ENCODE measurements around the gene FAF1. TPM values are rescaled to one million over a fixed set of nuclear protein-coding genes. Genes with fewer than 3 reads are reported as not detected.

FAF1 gene
- polyA plus RNA-seq, 1 of the 3 experiments (the other 2 are of a cell fraction): 8.7 TPM

- DNase-seq: no peak
- Histone ChIP-seq H2AFZ (ENCODE audit: low read depth) (no peak overlapping the region), H3K27me3 (ENCODE audit: insufficient read depth) (no peaks in the 10 kb centered on the region), H3K4me3 (ENCODE audit: low read depth in 2 of 2, low read length in 1 of 2) (no peak overlapping the region), H3K79me2 (ENCODE audit: insufficient read depth) (peaks cover 25% of the 10 kb centered on the region; the same call in 1 of the 2 replicates), H3F3A (replicated peaks; ENCODE audit: insufficient read depth) (no peaks in the 10 kb centered on the region), H4K20me1 (ENCODE audit: insufficient read depth) (no peaks in the 10 kb centered on the region; the same call in 1 of the 2 replicates), H3K4me1 (ENCODE audit: control insufficient read depth in 1 of 2, insufficient read depth in 2 of 2, low read depth in 1 of 2, low read length in 1 of 2) (no peaks in the 10 kb centered on the region), H3K4me2 (no peak overlapping the region), H3K9me2 (no peaks in the 10 kb centered on the region), H3K27ac (ENCODE audit: low read depth in 2 of 2, low read length in 1 of 2) (no peak overlapping the region), H3K9me3 (peaks cover 8% of the 10 kb centered on the region; the same call in 1 of the 2 replicates), H3K9ac (no peak overlapping the region), H3K36me3 (replicated peaks in 1 of 2; ENCODE audit: control insufficient read depth in 1 of 2, insufficient read depth in 2 of 2, low read length in 1 of 2) (peaks cover 2 to 28% of the 10 kb centered on the region in 2 experiments)
- TF ChIP-seq REST (IDR thresholded peaks at IDR 0.05; ENCODE audit: low read depth, low read length) (no peak), GABPA (IDR thresholded peaks at IDR 0.05; ENCODE audit: low read depth) (no peak), RXRA (IDR thresholded peaks at IDR 0.05; ENCODE audit: borderline replicate concordance, low read depth) (no peak), TEAD4 (IDR thresholded peaks at IDR 0.05; ENCODE audit: borderline replicate concordance, insufficient read depth) (no peak), FOSL2 (IDR thresholded peaks at IDR 0.05; ENCODE audit: borderline replicate concordance, low read depth) (no peak), ELF1 (IDR thresholded peaks at IDR 0.05) (no peak), TAF1 (IDR thresholded peaks at IDR 0.05; ENCODE audit: borderline replicate concordance, low read depth, low read length) (no peak), JUND (IDR thresholded peaks at IDR 0.05) (no peak), YY1 (IDR thresholded peaks at IDR 0.05; ENCODE audit: low read depth) (no peak), NFIC (IDR thresholded peaks at IDR 0.05; ENCODE audit: borderline replicate concordance) (no peak), RAD21 (IDR thresholded peaks at IDR 0.05; ENCODE audit: low read length) (no peak), NRF1 (IDR thresholded peaks at IDR 0.05; ENCODE audit: low read depth, low read length) (no peak), EZH2phosphoT487 (IDR thresholded peaks at IDR 0.05; ENCODE audit: borderline replicate concordance, low read depth) (no peak)
- POLR2A ChIA-PET: no interaction called here
- CTCF ChIA-PET: interaction anchor here (1.2 kb wide), 1 partner anchor 9 kb away, joined by 4 read pairs; no protein-coding TSS in a partner anchor
Observed at GRCh38 chr1:50847303-50847702, 112.8 kb downstream of the FAF1 start.

- H4K20me1 ChIP-seq (ENCODE audit: insufficient read depth): no peaks in the 10 kb centered on the region; the same call in 1 of the 2 replicates
- H2AFZ ChIP-seq (ENCODE audit: low read depth): no peak overlapping the region
- no peaks in the 10 kb centered on the region for H3K9me2 ChIP-seq
- no peaks in the 10 kb centered on the region for H3K4me1 ChIP-seq (ENCODE audit: control insufficient read depth in 1 of 2, insufficient read depth in 2 of 2, low read depth in 1 of 2, low read length in 1 of 2)
- CTCF ChIA-PET: no interaction called here
- H3K79me2 ChIP-seq (ENCODE audit: insufficient read depth): peaks cover 27% of the 10 kb centered on the region; the same call in 1 of the 2 replicates
- peaks cover 2 to 28% of the 10 kb centered on the region in 2 experiments for H3K36me3 ChIP-seq (replicated peaks in 1 of 2; ENCODE audit: control insufficient read depth in 1 of 2, insufficient read depth in 2 of 2, low read length in 1 of 2)
- peaks cover 8% of the 10 kb centered on the region; the same call in 1 of the 2 replicates for H3K9me3 ChIP-seq
- H3K27me3 ChIP-seq (ENCODE audit: insufficient read depth): no peaks in the 10 kb centered on the region
- DNase-seq: no peak
- H3K27ac ChIP-seq (ENCODE audit: low read depth in 2 of 2, low read length in 1 of 2): no peak overlapping the region
- POLR2A ChIA-PET: no interaction called here
- no peaks in the 10 kb centered on the region for H3F3A ChIP-seq (replicated peaks; ENCODE audit: insufficient read depth)
- H3K4me3 ChIP-seq (ENCODE audit: low read depth in 2 of 2, low read length in 1 of 2): no peak overlapping the region
- H3K4me2 ChIP-seq: no peak overlapping the region
- no peak overlapping the region for H3K9ac ChIP-seq
- WGBS (ENCODE audit: low lambda C conversion rate): 97% methylated on average over 19 of the region's 20 CpGs
- TF ChIP-seq MEF2A (IDR thresholded peaks at IDR 0.05; ENCODE audit: borderline replicate concordance, low read depth) (no peak), POLR2AphosphoS5 (IDR thresholded peaks at IDR 0.05; ENCODE audit: low read depth, low read length) (no peak), PBX3 (IDR thresholded peaks at IDR 0.05) (no peak), ZBTB33 (IDR thresholded peaks at IDR 0.05; ENCODE audit: borderline replicate concordance, low read depth) (no peak), MAX (IDR thresholded peaks at IDR 0.05; ENCODE audit: low read depth) (no peak), MXI1 (IDR thresholded peaks at IDR 0.05; ENCODE audit: low read depth, low read length) (no peak), USF2 (IDR thresholded peaks at IDR 0.05; ENCODE audit: borderline replicate concordance, low read depth, low read length) (no peak), FOXM1 (IDR thresholded peaks at IDR 0.05; ENCODE audit: low read depth) (no peak), EZH2phosphoT487 (IDR thresholded peaks at IDR 0.05; ENCODE audit: borderline replicate concordance, low read depth) (no peak), TCF12 (IDR thresholded peaks at IDR 0.05) (no peak), FOSL2 (IDR thresholded peaks at IDR 0.05; ENCODE audit: borderline replicate concordance, low read depth) (no peak)
Observed at GRCh38 chr1:50846224-50846839, 113.7 kb downstream of the FAF1 start.
